HEK293 (cell line): Measurements from ENCODE around the gene CCDC116.

Experiments used
- CTCF ChIA-PET: fragments of 350-600 bp; formaldehyde crosslinking; extraction: SDS; loops from one replicate; lab custom pipeline; 2021; ENCODE audit warnings: antibody characterized with exemption; lab: Yijun Ruan, JAX
- POLR2A ChIA-PET: fragments of 300-600 bp; formaldehyde crosslinking; extraction: SDS; loops from one replicate; lab custom pipeline; 2020; ENCODE audit warnings: antibody characterized with exemption, inconsistent platforms; lab: Yijun Ruan, JAX
- H3K27ac ChIP-seq: fragments of 200-500 bp; sonication (Bioruptor generic); 2 replicates; pipeline ENCODE4 v1.5.1; 2014; ENCODE audit warnings: low read depth, low read length, control low read depth, inconsistent platforms; ENCODE audit errors: extremely low read depth
- H3K36me3 ChIP-seq, 2 experiments: fragments of 200-500 bp in 1 of 2; sonication (Bioruptor generic) in 1 of 2; 1 replicate in 1 of 2; 2 replicates in 1 of 2; pipeline ENCODE4 v1.5.1; 2014 to 2017; ENCODE audit warnings: inconsistent platforms in 2 of 2, low read length in 2 of 2; ENCODE audit not compliant: control insufficient read depth in 2 of 2, insufficient read depth in 1 of 2
- H3K4me1 ChIP-seq: fragments of 200-500 bp; sonication (Bioruptor generic); 2 replicates; pipeline ENCODE4 v1.5.1; 2014; ENCODE audit warnings: mild to moderate bottlenecking, low read length, inconsistent platforms; ENCODE audit not compliant: control insufficient read depth, insufficient read depth
- H3K4me3 ChIP-seq: 2 replicates; pipeline ENCODE4 v1.5.1; 2011; ENCODE audit warnings: low read depth, mild to moderate bottlenecking, control low read depth, low read length, moderate library complexity
- H3K9me3 ChIP-seq: fragments of 200-500 bp; sonication (Bioruptor generic); 2 replicates; pipeline ENCODE4 v1.5.1; 2014; ENCODE audit warnings: low read depth, low read length, inconsistent platforms; ENCODE audit not compliant: control insufficient read depth, insufficient read depth
- EGR2 ChIP-seq: fragments of 450-650 bp; formaldehyde crosslinking; IDR thresholded peaks from 2 replicates; pipeline ENCODE4 v1.5.1; 2016; ENCODE audit warnings: low read depth, missing biosample characterization, missing genetic modification characterization
- KLF7 ChIP-seq: fragments of 450-650 bp; formaldehyde crosslinking; IDR thresholded peaks from 2 replicates; pipeline ENCODE4 v1.5.1; 2016; ENCODE audit warnings: missing biosample characterization, missing genetic modification characterization, borderline replicate concordance
- SCRT2 ChIP-seq: fragments of 450-650 bp; formaldehyde crosslinking; IDR thresholded peaks from 2 replicates; pipeline ENCODE4 v1.5.1; 2016; ENCODE audit warnings: missing biosample characterization, missing genetic modification characterization
- SP2 ChIP-seq: fragments of 450-650 bp; formaldehyde crosslinking; IDR thresholded peaks from 2 replicates; pipeline ENCODE4 v1.5.1; 2016; ENCODE audit warnings: missing biosample characterization, missing genetic modification characterization
- WT1 ChIP-seq: fragments of 450-650 bp; formaldehyde crosslinking; IDR thresholded peaks from 2 replicates; pipeline ENCODE4 v1.5.1; 2016; ENCODE audit warnings: missing biosample characterization, missing genetic modification characterization
- ZFHX2 ChIP-seq: fragments of 450-650 bp; formaldehyde crosslinking; conservative IDR thresholded peaks from 2 replicates; pipeline ENCODE4 v1.5.1; 2016; ENCODE audit warnings: missing biosample characterization, missing genetic modification characterization
- ZNF157 ChIP-seq: fragments of 450-650 bp; formaldehyde crosslinking; IDR thresholded peaks from 2 replicates; pipeline ENCODE4 v1.5.1; 2016; ENCODE audit warnings: missing biosample characterization, missing genetic modification characterization
- ZNF223 ChIP-seq: fragments of 450-650 bp; formaldehyde crosslinking; IDR thresholded peaks from 2 replicates; pipeline ENCODE4 v1.5.1; 2016; ENCODE audit warnings: missing biosample characterization, missing genetic modification characterization
- ZNF248 ChIP-seq: fragments of 450-650 bp; formaldehyde crosslinking; IDR thresholded peaks from 2 replicates; pipeline ENCODE4 v1.5.1; 2017; ENCODE audit warnings: missing biosample characterization, missing genetic modification characterization
- ZNF274 ChIP-seq, 2 experiments: fragments of 200-500 bp in 1 of 2; fragments of 450-650 bp in 1 of 2; sonication (Bioruptor generic) in 1 of 2; formaldehyde crosslinking in 1 of 2; IDR thresholded peaks; 2 replicates each; pipeline versions ENCODE4 v1.5.1 to v1.6.1; 2014 to 2016; ENCODE audit warnings: borderline replicate concordance in 1 of 2, inconsistent platforms in 1 of 2, low read length in 1 of 2, missing biosample characterization in 1 of 2, missing genetic modification characterization in 1 of 2
- ZNF302 ChIP-seq: fragments of 450-650 bp; formaldehyde crosslinking; IDR thresholded peaks from 2 replicates; pipeline ENCODE4 v1.5.1; 2016; ENCODE audit warnings: missing biosample characterization, missing genetic modification characterization, low read depth
- ZNF404 ChIP-seq: fragments of 450-650 bp; formaldehyde crosslinking; IDR thresholded peaks from 2 replicates; pipeline ENCODE4 v1.5.1; 2017; ENCODE audit warnings: missing biosample characterization, missing genetic modification characterization
- ZNF626 ChIP-seq: fragments of 450-650 bp; sonication (Bioruptor Pico); formaldehyde crosslinking; IDR thresholded peaks from 2 replicates; pipeline ENCODE4 v1.5.1; 2018; ENCODE audit warnings: missing biosample characterization, missing genetic modification characterization, inconsistent platforms
- TF ChIP-seq, protein P1 (sequence below): fragments of 450-650 bp; IDR thresholded peaks from 2 replicates; pipeline ENCODE4 v1.5.1; 2018; ENCODE audit warnings: missing biosample characterization, mild to moderate bottlenecking, missing genetic modification characterization

The CCDC116 gene, protein sequence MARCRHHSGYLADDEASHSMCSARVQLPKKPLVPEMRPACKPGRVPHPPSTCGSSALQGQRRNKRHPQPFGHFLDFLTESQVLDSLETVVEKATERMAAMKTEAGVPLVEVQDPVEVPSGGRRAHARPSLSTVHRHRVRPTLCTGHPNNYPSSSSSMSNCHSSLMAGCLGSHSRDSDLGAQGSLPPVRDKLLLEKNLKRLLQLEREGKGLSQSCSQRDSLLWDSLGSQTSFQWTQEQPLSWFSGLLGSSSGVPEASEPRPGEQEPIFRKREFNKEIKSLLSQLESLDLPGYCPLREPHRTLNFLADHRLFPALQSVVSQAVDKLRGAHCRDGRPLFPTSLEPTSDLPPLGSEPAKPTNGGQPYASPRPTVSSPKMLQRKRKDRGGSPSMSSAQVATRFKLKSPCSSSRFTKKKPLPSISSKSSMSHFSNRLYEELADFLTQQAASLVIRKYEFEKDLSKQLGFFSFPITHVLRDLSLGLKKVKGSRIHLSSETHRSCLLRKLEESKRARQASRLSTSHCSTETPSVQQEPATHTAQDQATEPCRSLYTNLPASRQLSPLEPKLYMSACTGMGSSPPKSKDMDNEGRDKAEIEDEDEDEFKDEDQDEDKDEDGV

DNA sequence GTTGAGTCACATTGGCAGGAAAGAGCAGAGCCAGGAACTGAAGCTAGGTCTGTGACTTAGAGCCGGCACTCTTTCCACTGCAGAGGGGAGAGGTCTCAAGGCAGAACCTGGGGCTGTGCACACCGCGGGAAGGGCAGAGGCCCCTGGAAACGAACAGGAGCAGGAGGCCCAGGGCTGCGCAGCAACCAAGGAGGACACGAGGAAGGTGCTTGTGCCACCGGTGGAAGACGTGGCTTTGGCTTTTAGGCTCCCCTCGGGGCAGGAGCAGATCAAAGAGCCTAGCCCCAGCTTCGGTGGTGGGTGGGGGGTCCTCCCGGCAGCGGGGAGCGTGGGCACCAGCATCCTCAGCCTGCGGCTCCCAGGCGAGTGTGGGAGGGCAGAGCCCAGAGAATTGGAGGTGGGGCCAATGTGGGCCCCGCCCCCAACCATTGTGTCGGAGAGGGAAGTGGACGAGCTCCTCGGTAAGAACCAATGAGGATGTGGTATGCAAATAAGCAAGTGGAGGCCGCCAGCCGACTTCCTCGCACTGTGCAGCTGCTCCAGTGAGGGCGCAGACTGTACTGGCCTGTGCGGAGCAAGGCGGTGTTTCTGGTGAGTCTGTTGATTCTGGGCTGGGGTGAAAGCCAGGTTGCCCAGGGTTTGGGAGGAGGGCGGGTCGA, at the start of gene CCDC116:
Gene CCDC116 (plus strand): TSS at position 524 of the 659 bp plus-strand sequence. CDS start 422 bp downstream, outside the sequence.
- TF ChIP-seq ZNF302 (tag by site-specific recombination) (no peak), SP2 (tag by site-specific recombination) (peak; percentile 24; the same call in 1 of the 2 replicates), ZNF223 (tag by site-specific recombination) (no peak), ZNF404 (tag by site-specific recombination) (no peak), ZFHX2 (tag by site-specific recombination) (peak; percentile 68), EGR2 (tag by site-specific recombination) (peak; percentile 62), ZNF248 (tag by site-specific recombination) (no peak), WT1 (no peak), ZNF157 (no peak)
- TF ChIP-seq, protein P1, sequence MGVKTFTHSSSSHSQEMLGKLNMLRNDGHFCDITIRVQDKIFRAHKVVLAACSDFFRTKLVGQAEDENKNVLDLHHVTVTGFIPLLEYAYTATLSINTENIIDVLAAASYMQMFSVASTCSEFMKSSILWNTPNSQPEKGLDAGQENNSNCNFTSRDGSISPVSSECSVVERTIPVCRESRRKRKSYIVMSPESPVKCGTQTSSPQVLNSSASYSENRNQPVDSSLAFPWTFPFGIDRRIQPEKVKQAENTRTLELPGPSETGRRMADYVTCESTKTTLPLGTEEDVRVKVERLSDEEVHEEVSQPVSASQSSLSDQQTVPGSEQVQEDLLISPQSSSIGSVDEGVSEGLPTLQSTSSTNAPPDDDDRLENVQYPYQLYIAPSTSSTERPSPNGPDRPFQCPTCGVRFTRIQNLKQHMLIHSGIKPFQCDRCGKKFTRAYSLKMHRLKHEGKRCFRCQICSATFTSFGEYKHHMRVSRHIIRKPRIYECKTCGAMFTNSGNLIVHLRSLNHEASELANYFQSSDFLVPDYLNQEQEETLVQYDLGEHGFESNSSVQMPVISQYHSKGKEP (tag by site-specific recombination) = no peak
- Histone ChIP-seq H3K4me1 (no peaks in the 10 kb centered on the region), H3K9me3 (no peaks in the 10 kb centered on the region), H3K4me3 (no peak within 1 kb of the TSS), H3K27ac (no peak within 1 kb of the TSS), H3K36me3 (peaks cover 0 to 16% of the 10 kb centered on the region in 2 experiments; a peak in 1 of 3 replicates)
- ChIA-PET CTCF (interaction anchor here (1.0 to 4.0 kb wide), 3 partner anchors 10 to 20 kb away, joined by 3 to 109 read pairs (median 4); partner anchors contain the start of gene SDF2L1), POLR2A (interaction anchor here (1.5 to 2.6 kb wide), 2 partner anchors 10 to 14 kb away, joined by 3 to 24 read pairs; partner anchors contain the start of gene SDF2L1)

DNA sequence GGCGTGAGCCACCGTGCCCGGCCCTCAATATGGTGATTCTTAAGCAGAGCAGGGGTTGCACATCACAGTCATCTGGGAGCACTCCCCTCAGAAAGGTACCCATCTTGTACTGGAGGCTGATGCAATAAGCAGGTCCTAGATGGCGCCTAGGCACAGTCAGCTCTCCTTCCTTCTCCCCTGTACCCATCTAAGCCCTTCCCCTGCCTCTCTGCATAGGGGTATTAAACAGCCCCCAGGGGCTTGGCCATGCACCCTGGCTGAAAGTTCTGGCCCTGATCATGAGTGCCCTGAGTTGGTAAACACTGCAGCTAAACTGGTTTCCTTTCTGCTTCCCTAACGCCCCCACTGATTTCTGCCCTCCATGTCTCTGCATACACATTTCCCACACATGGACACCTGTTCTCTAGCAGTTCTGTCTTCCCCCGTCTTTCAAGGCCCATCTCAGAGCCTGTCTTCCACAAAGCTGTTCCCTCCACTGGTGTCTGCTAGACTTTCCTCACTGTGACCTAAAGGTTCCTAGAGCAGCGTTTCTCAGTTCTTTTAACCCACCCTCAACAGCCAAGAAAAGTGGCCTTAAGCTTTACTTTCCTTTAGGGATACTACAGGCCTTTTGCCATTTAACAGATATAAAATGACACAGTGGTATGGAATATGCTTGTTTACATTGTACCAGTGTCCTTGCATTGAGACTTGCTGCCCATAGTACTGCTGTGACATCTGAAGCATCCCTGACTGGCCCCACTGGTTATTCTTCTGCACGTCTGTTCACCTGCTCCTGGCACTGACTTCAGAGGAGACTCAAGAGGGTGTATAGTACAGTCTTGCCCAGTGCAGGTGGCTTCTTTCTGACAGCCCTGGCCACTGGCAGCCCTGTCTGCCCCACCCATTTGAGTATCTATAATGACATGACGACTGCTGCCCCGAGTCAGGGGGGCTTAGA, 49.5 kb upstream of the CCDC116 start:
- peaks cover 10% of the 10 kb centered on the region; the same call in 1 of the 2 replicates for H3K4me1 ChIP-seq
- TF ChIP-seq KLF7 (tag by site-specific recombination) (no peak), SCRT2 (tag by site-specific recombination) (0 out of 2 replicates have a peak, but pooled peaks have one; percentile 20), ZNF274 (IDR thresholded peaks at IDR 0.05; ENCODE audit: low read length) (no peak), ZNF274 (tag by site-specific recombination; IDR thresholded peaks at IDR 0.05; ENCODE audit: borderline replicate concordance) (no peak), ZNF626 (no peak), ZFHX2 (tag by site-specific recombination) (peak; percentile 50), EGR2 (tag by site-specific recombination) (peak; percentile 39; the same call in 1 of the 2 replicates)
- POLR2A ChIA-PET = interaction anchor here (1.7 kb wide), 1 partner anchor 10 kb away, joined by 6 read pairs; no protein-coding TSS in a partner anchor

More for the DNA sequence above, 49.5 kb upstream of the CCDC116 start:
- H3K27ac ChIP-seq = peak overlapping the region; percentile 34
- no peaks in the 10 kb centered on the region for H3K9me3 ChIP-seq
- CTCF ChIA-PET = interaction anchor here (0.7 to 1.6 kb wide), 3 partner anchors 9 to 46 kb away, joined by 4 to 5 read pairs (median 4); partner anchors contain the start of gene YDJC
- H3K36me3 ChIP-seq = peaks cover 0 to 29% of the 10 kb centered on the region in 2 experiments; a peak in 2 of 3 replicates
- no peak overlapping the region for H3K4me3 ChIP-seq
